Suprapubic skin (tissue), 4 donors: Measurements from ENCODE around the gene FHOD3.

Experiments
- EP300 ChIP-seq: sonication (generic); formaldehyde crosslinking; IDR thresholded peaks from one replicate; pipeline ENCODE4 v1.6.1; 2017; ENCODE audit warnings: antibody characterized with exemption
- POLR2AphosphoS5 ChIP-seq, 3 donors: sonication (generic); formaldehyde crosslinking; IDR thresholded peaks; one replicate each; pipeline ENCODE4 v1.6.1; 2017; ENCODE audit warnings: antibody characterized with exemption in 3 of 3

GRCh38 chr18:36281936-36282335 lies 15.6 kb upstream of the FHOD3 start:
- TF ChIP-seq POLR2AphosphoS5 (IDR thresholded peaks at IDR 0.05) = no peak
- no peak for TF ChIP-seq EP300
